A549 (cell line): ENCODE results near the gene CITED4. TPM values are rescaled to one million over a fixed set of nuclear protein-coding genes. Genes with fewer than 3 reads are reported as not detected.

Experiments
- ATAC-seq, 2 experiments: fragments of 200-7000 bp in 1 of 2; fragments of >200 bp in 1 of 2; cut with Nextera tagmentation in 1 of 2; cut with Tn5 transposase in 1 of 2; 3 replicates each; pipeline versions ENCODE4 v1.8.0 to v1.9.1; 2018 to 2020; ENCODE audit warnings: mild to moderate bottlenecking in 1 of 2, moderate library complexity in 1 of 2
- CTCF ChIA-PET: fragments of 300-600 bp; sonication (Branson Sonifier 250); formaldehyde crosslinking; extraction: SDS; loops from one replicate; lab custom pipeline; 2021; ENCODE audit warnings: antibody characterized with exemption, inconsistent platforms; lab: Yijun Ruan, JAX
- POLR2A ChIA-PET: fragments of 350-600 bp; formaldehyde crosslinking; extraction: SDS; loops from one replicate; lab custom pipeline; 2021; ENCODE audit warnings: antibody characterized with exemption, inconsistent platforms; lab: Yijun Ruan, JAX
- DNase-seq, 2 experiments: peaks; one replicate each; pipeline versions ENCODE4 v3.0.0 to v3.0.0-alpha.2; 2011 to 2016; ENCODE audit warnings: low read depth in 1 of 2, low spot score in 1 of 2
- FAIRE-seq: peaks from 2 replicates; lab custom pipeline; 2011; peaks lifted over from hg19 to GRCh38; lab: Jason Lieb, UNC
- H3K27ac ChIP-seq, 2 experiments: fragments of >200 bp; sonication (Bioruptor Twin); formaldehyde crosslinking; 3 replicates each; pipeline ENCODE4 v1.5.1; 2016 to 2017
- H3K4me1 ChIP-seq: fragments of >200 bp; sonication (Bioruptor Twin); formaldehyde crosslinking; 3 replicates; pipeline ENCODE4 v1.6.1; 2016
- H3K4me2 ChIP-seq: fragments of >200 bp; sonication (Bioruptor Twin); formaldehyde crosslinking; 3 replicates; pipeline ENCODE4 v1.6.1; 2016
- H3K4me3 ChIP-seq: fragments of >200 bp; sonication (Bioruptor Twin); formaldehyde crosslinking; 3 replicates; pipeline ENCODE4 v1.5.1; 2016
- H3K9me3 ChIP-seq: fragments of >200 bp; sonication (Bioruptor Twin); formaldehyde crosslinking; 3 replicates; pipeline ENCODE4 v1.6.1; 2016
- ATOH8 ChIP-seq: fragments of 250-450 bp; sonication (Bioruptor Pico); IDR thresholded peaks from 2 replicates; pipeline ENCODE4 v1.5.0; 2020; ENCODE audit warnings: low read depth, mild to moderate bottlenecking, moderate library complexity
- CHD4 ChIP-seq: fragments of 200-600 bp; sonication (generic); IDR thresholded peaks from 2 replicates; pipeline ENCODE4 v1.6.1; 2016; ENCODE audit warnings: antibody characterized with exemption, mild to moderate bottlenecking, borderline replicate concordance
- CTCF ChIP-seq: fragments of >200 bp; sonication (Bioruptor Twin); formaldehyde crosslinking; IDR thresholded peaks from 3 replicates; pipeline ENCODE4 v1.5.1; 2016
- EHF ChIP-seq: fragments of 250-450 bp; sonication (Bioruptor Pico); IDR thresholded peaks from 2 replicates; pipeline ENCODE4 v1.5.0; 2020; ENCODE audit warnings: mild to moderate bottlenecking
- EP300 ChIP-seq, 2 experiments: fragments of >200 bp; sonication (Bioruptor Twin); formaldehyde crosslinking; IDR thresholded peaks; 2 replicates in 1 of 2; 3 replicates in 1 of 2; pipeline ENCODE4 v1.6.1; 2016 to 2017
- HOXA7 ChIP-seq: fragments of 250-450 bp; sonication (Bioruptor Pico); IDR thresholded peaks from 2 replicates; pipeline ENCODE4 v1.5.0; 2020; ENCODE audit warnings: mild to moderate bottlenecking, moderate library complexity
- HOXB5 ChIP-seq: fragments of 250-450 bp; sonication (Bioruptor Pico); IDR thresholded peaks from 2 replicates; pipeline ENCODE4 v1.5.0; 2020; ENCODE audit warnings: mild to moderate bottlenecking, moderate library complexity
- JUN ChIP-seq, 2 experiments: fragments of >200 bp; sonication (Bioruptor Twin); formaldehyde crosslinking; IDR thresholded peaks; 2 replicates in 1 of 2; 3 replicates in 1 of 2; pipeline ENCODE4 v1.6.1; 2016 to 2017
- MYC ChIP-seq: IDR thresholded peaks from 2 replicates; pipeline ENCODE4 v1.6.1; 2012; ENCODE audit warnings: mild to moderate bottlenecking, inconsistent platforms, low read length, improper control_type of control experiment, borderline replicate concordance
- NPAS2 ChIP-seq: fragments of 250-450 bp; sonication (Bioruptor Pico); IDR thresholded peaks from 2 replicates; pipeline ENCODE4 v1.8.0; 2022; ENCODE audit warnings: mild to moderate bottlenecking, moderate library complexity, borderline replicate concordance
- NR3C1 ChIP-seq: fragments of >200 bp; sonication (Bioruptor Twin); formaldehyde crosslinking; IDR thresholded peaks from 3 replicates; pipeline ENCODE4 v1.6.1; 2017
- PHF8 ChIP-seq: fragments of 200-600 bp; sonication (generic); IDR thresholded peaks from 2 replicates; pipeline ENCODE4 v1.6.1; 2016; ENCODE audit warnings: low read depth, mild to moderate bottlenecking, antibody characterized with exemption, moderate library complexity, borderline replicate concordance
- RARB ChIP-seq: fragments of 250-450 bp; sonication (Bioruptor Pico); IDR thresholded peaks from 2 replicates; pipeline ENCODE4 v1.8.0; 2021; ENCODE audit warnings: mild to moderate bottlenecking, moderate library complexity
- RCOR1 ChIP-seq: fragments of 150-350 bp; IDR thresholded peaks from 2 replicates; pipeline ENCODE4 v1.6.1; 2014; ENCODE audit warnings: antibody characterized with exemption, low read length, low read depth
- REST ChIP-seq: fragments of 200-600 bp; sonication (generic); IDR thresholded peaks from 2 replicates; pipeline ENCODE4 v1.6.1; 2016; ENCODE audit warnings: antibody characterized with exemption, mild to moderate bottlenecking, moderate library complexity
- SMC3 ChIP-seq: fragments of >200 bp; sonication (Bioruptor Twin); formaldehyde crosslinking; IDR thresholded peaks from 3 replicates; pipeline ENCODE4 v1.6.1; 2018; ENCODE audit warnings: inconsistent platforms
- SREBF2 ChIP-seq: fragments of 450-650 bp; IDR thresholded peaks from 2 replicates; pipeline ENCODE4 v1.6.1; 2014; ENCODE audit warnings: mild to moderate bottlenecking, moderate library complexity
- ZFP36 ChIP-seq: fragments of 450-650 bp; IDR thresholded peaks from 2 replicates; pipeline ENCODE4 v1.6.1; 2014; ENCODE audit warnings: borderline replicate concordance; ENCODE audit not compliant: partially characterized antibody
- WGBS: methylation state at CpG from one replicate; pipeline ENCODE4 v1.1.6; 2017; ENCODE audit errors: missing lambda C conversion rate; 5-methylcytosine and 5-hydroxymethylcytosine counted together
- polyA plus RNA-seq, 4 experiments: library from polyadenylated mRNA; depleted of rRNA in 3 of 4; stranded (reverse); fragments of >200 nt; fragmentation: RNase III in 1 of 4; extraction: RNeasy Plus Mini Kit Qiagen cat#74134 plus additional on column Dnase treatment in 1 of 4; gene quantifications; 2 replicates in 3 of 4; 3 replicates in 1 of 4; pipeline ENCODE4 v1.2.3, GENCODE V29; 2011 to 2017

CITED4 gene
- polyA plus RNA-seq, 2 of the 4 experiments (the other 2 are of a cell fraction), result 7.1 to 32.2 TPM

- ATAC-seq (no peak), FAIRE-seq (no peak), DNase-seq (no peak)
- H3K9me3 ChIP-seq, result no peaks in the 10 kb centered on the region
- CTCF ChIA-PET, result no interaction called here
- TF ChIP-seq SREBF2 (no peak), CTCF (no peak), NR3C1 (no peak), CHD4 (no peak), ATOH8 (CRISPR knock-in tag) (no peak), HOXA7 (CRISPR knock-in tag) (no peak), SMC3 (no peak), HOXB5 (CRISPR knock-in tag) (no peak), NPAS2 (CRISPR knock-in tag) (no peak), EP300 (IDR thresholded peaks at IDR 0.05) (no peak), PHF8 (no peak), JUN (IDR thresholded peaks at IDR 0.05) (no peak), RCOR1 (no peak), ZFP36 (no peak), EHF (CRISPR knock-in tag) (no peak), REST (no peak)
- POLR2A ChIA-PET, result no interaction called here
- no peak overlapping the region for H3K4me2 ChIP-seq
- 94% methylated on average over 24 of the region's 26 CpGs for WGBS
- no peak overlapping the region for H3K27ac ChIP-seq
- no peak overlapping the region for H3K4me3 ChIP-seq
- H3K4me1 ChIP-seq, result peaks cover 3% of the 10 kb centered on the region; the same call in 2 of the 3 replicates
Observed at GRCh38 chr1:40819101-40819500, 43.1 kb downstream of the CITED4 start.

- WGBS, result 86% methylated on average over 22 of the region's 59 CpGs
- ChIA-PET CTCF (no interaction called here), POLR2A (no interaction called here)
- no peak overlapping the region for H3K4me2 ChIP-seq
- H3K27ac ChIP-seq, result no peak overlapping the region
- no peak for FAIRE-seq
- no peak overlapping the region for H3K4me3 ChIP-seq
- DNase-seq, result no peak
- TF ChIP-seq RARB (CRISPR knock-in tag) (no peak), HOXA7 (CRISPR knock-in tag) (no peak), MYC (no peak)
- no peaks in the 10 kb centered on the region for H3K9me3 ChIP-seq
- ATAC-seq, result peak in 1 of 2 experiments; percentile 25; a peak in 1 of 6 replicates
- H3K4me1 ChIP-seq, result no peaks in the 10 kb centered on the region
Observed at GRCh38 chr1:40818264-40818961, 43.8 kb downstream of the CITED4 start.
